ENCODE results near the gene DPPA5. TPM values are rescaled to one million over a fixed set of nuclear protein-coding genes. Genes with fewer than 3 reads are reported as not detected.

Gene DPPA5
- total and polyA plus RNA-seq, 2 donors (not counting 1 experiment from before 2014, with no cell fraction given): not detected

DNA sequence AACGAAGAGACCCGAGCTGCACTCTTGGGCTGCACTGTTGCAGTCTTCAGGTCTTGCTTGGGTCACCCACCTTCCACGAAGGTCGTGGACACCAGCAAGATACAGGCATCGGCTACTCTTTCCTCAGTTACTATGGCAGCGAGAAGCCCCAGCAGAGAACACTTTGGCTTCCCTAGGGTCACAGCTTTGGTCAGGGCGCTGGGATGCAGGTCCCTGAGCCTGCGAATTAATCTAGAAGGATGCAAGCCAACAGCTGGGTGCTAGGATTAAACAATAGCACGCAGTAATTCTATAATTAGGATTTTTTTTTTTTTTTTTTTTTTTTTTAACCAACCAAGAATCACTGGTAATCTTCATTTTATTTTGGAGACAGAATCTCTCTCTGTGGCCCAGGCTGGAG is 10.5 kb upstream of the DPPA5 start:
- H4K20me1 ChIP-seq (ENCODE audit: control insufficient read depth, insufficient read depth, low read length, poor library complexity, severe bottlenecking): no peaks in the 10 kb centered on the region
- WGBS (ENCODE audit: insufficient coverage): 98% methylated on average over 6 of the region's 9 CpGs
- H2AFZ ChIP-seq (ENCODE audit: insufficient read depth, low read depth, low read length, poor library complexity, severe bottlenecking): no peak overlapping the region
- TF ChIP-seq EZH2 (IDR thresholded peaks at IDR 0.05; ENCODE audit: borderline replicate concordance, insufficient read depth, low read depth, low read length, poor library complexity, severe bottlenecking): no peak
- TF ChIP-seq, protein P1, sequence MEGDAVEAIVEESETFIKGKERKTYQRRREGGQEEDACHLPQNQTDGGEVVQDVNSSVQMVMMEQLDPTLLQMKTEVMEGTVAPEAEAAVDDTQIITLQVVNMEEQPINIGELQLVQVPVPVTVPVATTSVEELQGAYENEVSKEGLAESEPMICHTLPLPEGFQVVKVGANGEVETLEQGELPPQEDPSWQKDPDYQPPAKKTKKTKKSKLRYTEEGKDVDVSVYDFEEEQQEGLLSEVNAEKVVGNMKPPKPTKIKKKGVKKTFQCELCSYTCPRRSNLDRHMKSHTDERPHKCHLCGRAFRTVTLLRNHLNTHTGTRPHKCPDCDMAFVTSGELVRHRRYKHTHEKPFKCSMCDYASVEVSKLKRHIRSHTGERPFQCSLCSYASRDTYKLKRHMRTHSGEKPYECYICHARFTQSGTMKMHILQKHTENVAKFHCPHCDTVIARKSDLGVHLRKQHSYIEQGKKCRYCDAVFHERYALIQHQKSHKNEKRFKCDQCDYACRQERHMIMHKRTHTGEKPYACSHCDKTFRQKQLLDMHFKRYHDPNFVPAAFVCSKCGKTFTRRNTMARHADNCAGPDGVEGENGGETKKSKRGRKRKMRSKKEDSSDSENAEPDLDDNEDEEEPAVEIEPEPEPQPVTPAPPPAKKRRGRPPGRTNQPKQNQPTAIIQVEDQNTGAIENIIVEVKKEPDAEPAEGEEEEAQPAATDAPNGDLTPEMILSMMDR (IDR thresholded peaks at IDR 0.05): no peak
- H3K27me3 ChIP-seq (replicated peaks in 1 of 4; ENCODE audit: control extremely low read depth in 1 of 4, control insufficient read depth in 3 of 4, insufficient read depth in 4 of 4, low read length in 3 of 4): no peaks in the 10 kb centered on the region
- Mint-ChIP-seq H3K27me3 (peaks cover 7% of the 10 kb centered on the region), H3K9me3 (ENCODE audit: insufficient read depth) (no peaks in the 10 kb centered on the region), H3K27ac (no peak overlapping the region), H3K4me1 (no peaks in the 10 kb centered on the region), H3K4me3 (no peak overlapping the region)
- H3K79me2 ChIP-seq (ENCODE audit: control insufficient read depth, insufficient read depth, low read length): no peaks in the 10 kb centered on the region
- no peak overlapping the region for H3K9ac ChIP-seq (ENCODE audit: low read length)
- intact Hi-C loops (cut with micrococcal nuclease): no loop called here
- DNase-seq (no peak), ATAC-seq (ENCODE audit: low read depth) (no peak)
- ChIA-PET POLR2A (no interaction called here), CTCF (interaction anchor here (1.4 kb wide), 1 partner anchor 36 kb away, joined by 3 read pairs; no protein-coding TSS in a partner anchor)
- H3K4me2 ChIP-seq (replicated peaks; ENCODE audit: low read depth, low read length, poor library complexity, severe bottlenecking): no peak overlapping the region
- peaks cover 0 to under 1% (median 0%) of the 10 kb centered on the region in 3 donors for H3K9me3 ChIP-seq (ENCODE audit: control extremely low read depth in 1 of 3, control insufficient read depth in 2 of 3, insufficient read depth in 1 of 3, low read length in 2 of 3)
- no peaks in the 10 kb centered on the region for H3K4me1 ChIP-seq (ENCODE audit: control insufficient read depth in 2 of 2, insufficient read depth in 2 of 2, low read length in 2 of 2)
- H3K27ac ChIP-seq (ENCODE audit: low read length in 2 of 2): no peak overlapping the region
- no peaks in the 10 kb centered on the region for H3K36me3 ChIP-seq (replicated peaks in 1 of 2; ENCODE audit: control extremely low read depth in 1 of 2, control insufficient read depth in 1 of 2, extremely low read depth in 1 of 2, insufficient read depth in 2 of 2, low read length in 1 of 2)
- H3K4me3 ChIP-seq (ENCODE audit: control extremely low read depth in 1 of 5, extremely low read depth in 1 of 5, insufficient read depth in 1 of 5, low read depth in 2 of 5, low read length in 4 of 5): no peak overlapping the region

DNA sequence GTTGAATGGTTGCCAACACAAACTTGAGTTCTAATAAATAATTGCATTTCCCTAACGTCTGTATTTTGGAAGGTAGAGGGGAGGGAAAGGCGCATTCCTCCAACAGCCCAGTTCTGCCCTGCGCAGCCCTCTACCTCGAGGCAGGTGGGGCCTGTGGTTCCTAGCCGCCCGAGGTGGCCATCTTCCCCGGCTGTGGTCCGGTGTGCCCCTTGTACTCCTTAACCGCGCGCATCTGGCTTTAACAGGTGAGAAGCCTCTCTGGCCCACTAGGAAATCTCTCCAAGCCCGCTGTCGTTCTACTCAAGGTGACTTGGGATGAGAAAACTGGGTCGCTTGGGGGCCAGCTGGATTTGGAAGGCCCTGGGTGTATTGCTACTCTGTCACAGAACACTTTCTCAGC is 10.0 kb upstream of the DPPA5 start:
- Mint-ChIP-seq H3K27ac (no peak overlapping the region), H3K4me3 (no peak overlapping the region), H3K27me3 (peaks cover 7% of the 10 kb centered on the region), H3K4me1 (no peaks in the 10 kb centered on the region), H3K9me3 (ENCODE audit: insufficient read depth) (no peaks in the 10 kb centered on the region)
- Histone ChIP-seq H3K9me3 (ENCODE audit: control extremely low read depth in 1 of 3, control insufficient read depth in 2 of 3, insufficient read depth in 1 of 3, low read length in 2 of 3) (no peaks in the 10 kb centered on the region), H2AFZ (ENCODE audit: insufficient read depth, low read depth, low read length, poor library complexity, severe bottlenecking) (no peak overlapping the region), H3K4me3 (ENCODE audit: control extremely low read depth in 1 of 5, extremely low read depth in 1 of 5, insufficient read depth in 1 of 5, low read depth in 2 of 5, low read length in 4 of 5) (no peak overlapping the region), H3K27me3 (replicated peaks in 1 of 4; ENCODE audit: control extremely low read depth in 1 of 4, control insufficient read depth in 3 of 4, insufficient read depth in 4 of 4, low read length in 3 of 4) (no peaks in the 10 kb centered on the region), H3K79me2 (ENCODE audit: control insufficient read depth, insufficient read depth, low read length) (no peaks in the 10 kb centered on the region), H3K36me3 (replicated peaks in 1 of 2; ENCODE audit: control extremely low read depth in 1 of 2, control insufficient read depth in 1 of 2, extremely low read depth in 1 of 2, insufficient read depth in 2 of 2, low read length in 1 of 2) (no peaks in the 10 kb centered on the region), H3K4me1 (ENCODE audit: control insufficient read depth in 2 of 2, insufficient read depth in 2 of 2, low read length in 2 of 2) (no peaks in the 10 kb centered on the region), H3K4me2 (replicated peaks; ENCODE audit: low read depth, low read length, poor library complexity, severe bottlenecking) (no peak overlapping the region), H3K9ac (ENCODE audit: low read length) (no peak overlapping the region), H3K27ac (ENCODE audit: low read length in 2 of 2) (no peak overlapping the region), H4K20me1 (ENCODE audit: control insufficient read depth, insufficient read depth, low read length, poor library complexity, severe bottlenecking) (no peaks in the 10 kb centered on the region)
- WGBS (ENCODE audit: insufficient coverage): 96% methylated on average over 12 of the region's 14 CpGs
- POLR2A ChIA-PET: no interaction called here
- DNase-seq (no peak), ATAC-seq (ENCODE audit: low read depth) (no peak)
- CTCF ChIA-PET: no interaction called here
- intact Hi-C loops (cut with micrococcal nuclease): no loop called here
- TF ChIP-seq, protein P1 (IDR thresholded peaks at IDR 0.05): no peak
- TF ChIP-seq EZH2 (IDR thresholded peaks at IDR 0.05; ENCODE audit: borderline replicate concordance, insufficient read depth, low read depth, low read length, poor library complexity, severe bottlenecking): no peak

All from B cell (primary cell).